ENCODE measurements around the gene DCHS1.

The DCHS1 gene

DNA sequence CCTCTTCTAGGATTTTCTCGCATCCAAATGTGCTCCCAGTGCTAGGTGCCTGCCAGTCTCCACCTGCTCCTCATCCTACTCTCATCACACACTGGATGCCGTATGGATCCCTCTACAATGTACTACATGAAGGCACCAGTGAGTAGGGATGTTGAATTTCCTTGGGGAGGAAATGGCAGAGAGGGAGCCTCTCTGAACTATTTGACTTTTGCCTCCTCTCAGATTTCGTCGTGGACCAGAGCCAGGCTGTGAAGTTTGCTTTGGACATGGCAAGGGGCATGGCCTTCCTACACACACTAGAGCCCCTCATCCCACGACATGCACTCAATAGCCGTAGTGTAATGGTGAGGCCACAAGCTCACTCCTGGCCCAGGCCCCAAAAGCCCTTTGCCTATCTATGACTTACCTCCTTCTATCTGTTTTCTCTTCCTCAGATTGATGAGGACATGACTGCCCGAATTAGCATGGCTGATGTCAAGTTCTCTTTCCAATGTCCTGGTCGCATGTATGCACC is 46.0 kb downstream of the DCHS1 start:
- no peak for DNase-seq

DNA sequence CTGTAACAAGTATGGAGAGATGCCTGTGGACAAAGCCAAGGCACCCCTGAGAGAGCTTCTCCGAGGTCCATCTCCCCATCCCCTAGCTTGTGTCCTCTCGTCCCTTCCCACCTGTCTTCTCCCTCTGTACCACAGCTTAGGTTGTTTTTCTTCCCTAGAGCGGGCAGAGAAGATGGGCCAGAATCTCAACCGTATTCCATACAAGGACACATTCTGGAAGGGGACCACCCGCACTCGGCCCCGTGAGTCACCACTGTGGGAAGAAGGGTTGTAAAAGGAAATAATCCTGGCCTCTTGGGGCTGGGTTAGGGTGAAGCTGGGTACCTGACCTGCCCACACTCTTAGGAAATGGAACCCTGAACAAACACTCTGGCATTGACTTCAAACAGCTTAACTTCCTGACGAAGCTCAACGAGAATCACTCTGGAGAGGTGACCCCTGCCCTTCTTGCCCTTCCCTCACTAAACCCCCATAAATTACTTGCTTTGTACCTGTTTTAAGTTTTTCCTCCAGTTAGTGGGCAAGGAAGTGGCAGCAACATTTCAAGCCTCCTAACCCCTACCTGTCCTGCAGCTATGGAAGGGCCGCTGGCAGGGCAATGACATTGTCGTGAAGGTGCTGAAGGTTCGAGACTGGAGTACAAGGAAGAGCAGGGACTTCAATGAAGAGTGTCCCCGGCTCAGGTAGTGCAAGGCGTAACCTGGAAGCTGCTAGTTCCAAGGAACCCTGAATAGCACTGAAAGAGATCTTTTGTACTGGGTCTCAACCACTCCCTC is 46.7 kb downstream of the DCHS1 start:
- DNase-seq, result no peak

DNA sequence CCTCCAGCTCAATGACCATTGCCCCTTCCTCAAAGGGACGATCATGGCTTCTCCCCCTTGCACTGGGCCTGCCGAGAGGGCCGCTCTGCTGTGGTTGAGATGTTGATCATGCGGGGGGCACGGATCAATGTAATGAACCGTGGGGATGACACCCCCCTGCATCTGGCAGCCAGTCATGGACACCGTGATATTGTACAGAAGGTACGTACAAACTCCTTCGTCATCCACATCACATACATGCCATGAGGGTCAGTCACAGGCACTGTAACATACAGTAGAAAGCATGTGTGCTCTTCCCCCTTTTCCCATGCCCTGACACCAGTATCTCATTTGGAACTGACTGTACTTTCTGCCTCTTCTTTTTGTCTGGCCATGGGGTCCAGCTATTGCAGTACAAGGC is 47.6 kb downstream of the DCHS1 start:
- no peak for DNase-seq

GRCh38 chr11:6607190-6607795 is 48.3 kb downstream of the DCHS1 start:
- DNase-seq, result no peak

DNA sequence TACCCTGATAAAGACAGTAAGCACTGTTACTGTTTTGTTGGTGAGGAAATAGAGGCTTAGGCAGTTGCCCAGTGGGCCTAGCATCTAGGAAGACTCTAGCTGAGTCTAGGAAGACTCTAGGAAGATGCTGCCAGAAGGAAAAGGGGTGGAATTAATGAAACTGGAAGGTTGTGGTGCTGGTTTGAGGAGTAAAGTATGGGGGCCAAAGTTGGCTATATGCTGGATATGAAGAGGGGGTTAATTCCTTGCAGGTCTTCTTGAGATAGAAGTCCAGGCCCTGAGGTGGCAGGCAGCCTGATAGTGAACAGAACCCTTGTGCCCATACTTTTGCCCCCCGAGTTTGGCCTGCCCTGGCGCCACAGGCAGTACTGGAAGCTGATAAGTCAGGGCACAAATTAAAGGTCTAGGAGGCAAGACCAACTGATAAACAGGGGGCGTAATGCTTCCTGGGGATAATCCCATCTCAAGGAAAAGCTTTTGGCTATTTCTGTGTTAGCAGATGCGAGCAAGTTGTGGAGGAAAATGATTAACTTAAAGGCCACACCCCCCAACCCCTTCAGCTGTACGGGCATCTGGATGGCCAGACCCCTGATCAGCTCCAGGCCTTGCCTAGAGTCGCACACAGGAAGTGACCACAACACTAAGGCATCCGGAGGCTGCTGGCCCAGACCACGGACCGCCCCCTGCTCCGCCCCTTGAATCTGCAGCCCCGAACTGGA is 49.0 kb downstream of the DCHS1 start:
- DNase-seq, result no peak

GRCh38 chr11:6604790-6605189 is 50.8 kb downstream of the DCHS1 start:
- no peak for DNase-seq

DNA sequence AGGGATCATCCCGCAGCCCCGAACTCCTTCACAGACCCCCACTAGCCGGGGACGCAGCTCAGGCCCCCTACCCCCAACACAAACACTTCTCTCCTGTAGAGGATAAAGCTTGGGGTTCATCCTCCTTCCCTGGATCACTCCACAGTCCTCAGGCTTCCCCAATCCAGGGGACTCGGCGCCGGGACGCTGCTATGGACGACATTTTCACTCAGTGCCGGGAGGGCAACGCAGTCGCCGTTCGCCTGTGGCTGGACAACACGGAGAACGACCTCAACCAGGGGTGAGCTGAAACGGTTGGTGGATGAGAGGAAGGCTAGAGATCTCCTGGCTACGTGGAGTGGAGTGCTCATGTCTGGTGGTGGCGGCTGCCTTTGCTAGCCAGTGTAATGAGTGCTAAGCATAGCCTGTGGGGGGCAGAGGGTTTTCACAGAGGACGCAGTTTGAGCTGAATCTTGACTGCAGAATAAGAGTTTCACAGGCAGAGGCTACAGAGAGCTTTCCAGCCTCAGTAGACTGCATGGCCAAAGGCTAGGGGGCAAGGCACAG is 51.5 kb downstream of the DCHS1 start:
- no peak for DNase-seq

- DNase-seq, result peak; percentile 23
Measured at GRCh38 chr11:6603287-6604080, 52.1 kb downstream of the DCHS1 start, which contains the start of the genes ILK and RRP8. Gene ILK, plus strand, starts transcription at chr11:6603774. Its CDS starts 498 bp downstream, at chr11:6604272. Gene RRP8, minus strand, starts transcription at chr11:6603616. Its CDS starts 114 bp downstream, at chr11:6603502.

GRCh38 chr11:6602096-6602940 is 53.3 kb downstream of the DCHS1 start:
- DNase-seq, result no peak

DNA sequence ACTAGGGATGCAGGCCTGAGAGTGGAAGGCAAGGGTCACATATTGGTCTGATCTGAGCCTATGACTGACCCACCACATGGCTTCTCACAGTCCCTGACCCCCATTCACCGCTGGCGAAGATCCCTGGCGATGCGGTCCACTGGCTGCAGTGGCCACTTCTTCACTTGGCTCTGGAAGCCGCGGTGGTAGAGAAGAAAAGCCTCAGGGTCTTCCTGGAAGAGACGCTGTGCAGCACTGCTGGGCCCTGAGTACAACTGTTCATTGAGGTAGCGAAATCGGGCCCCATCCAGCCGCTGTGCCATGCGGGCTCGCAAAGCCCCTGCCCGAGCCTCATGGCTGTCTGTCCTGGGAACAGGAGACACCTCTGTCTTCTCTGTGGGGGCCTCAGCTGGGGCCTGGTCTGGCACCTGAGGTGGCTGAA is 54.6 kb downstream of the DCHS1 start:
- DNase-seq, result no peak

DNA sequence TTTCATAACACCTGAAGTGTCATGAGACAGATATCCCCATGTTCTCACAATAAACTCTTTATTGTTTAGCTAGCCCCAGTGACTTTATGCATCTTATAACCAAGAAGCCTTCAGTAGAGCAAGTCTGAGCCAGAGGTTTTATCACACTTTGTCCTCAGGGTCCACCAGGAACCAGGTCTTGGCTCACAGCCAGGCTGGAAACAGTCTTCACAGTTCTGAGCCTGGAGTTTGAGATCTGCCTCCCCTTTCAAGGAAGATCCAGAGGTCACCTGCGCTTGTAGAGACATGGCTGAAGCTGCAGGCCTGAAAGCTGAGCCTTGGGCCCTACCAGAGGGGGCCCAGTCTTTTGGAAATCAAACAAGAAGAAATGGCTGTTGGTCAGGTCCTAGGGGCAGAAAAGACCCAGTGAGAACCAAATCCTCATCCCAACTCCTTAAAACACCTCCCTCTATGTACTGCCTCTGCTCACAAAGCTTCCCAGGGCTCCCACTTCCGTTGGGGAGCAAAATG is 55.7 kb downstream of the DCHS1 start:
- DNase-seq, result no peak

DNA sequence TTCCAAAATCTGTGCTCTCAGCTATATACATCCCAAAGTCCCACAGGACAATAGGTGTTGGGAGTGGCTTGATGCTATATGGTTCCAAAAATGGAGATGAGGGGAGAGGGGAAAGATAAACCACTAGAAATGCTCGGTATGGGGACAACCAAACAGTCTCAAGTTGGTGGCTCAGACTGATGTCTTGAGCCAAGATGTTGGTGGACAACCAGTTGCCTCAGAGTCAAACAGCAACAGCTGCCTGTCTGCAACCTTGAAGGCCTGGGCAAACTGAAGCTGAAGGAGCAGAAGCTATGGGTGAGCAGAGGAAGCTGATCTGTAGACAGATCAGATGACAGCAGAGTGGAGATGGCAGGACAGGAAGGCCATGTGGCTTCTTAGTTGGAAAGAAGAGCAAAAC is 56.2 kb downstream of the DCHS1 start:
- no peak for DNase-seq

- no peak for DNase-seq
Measured at GRCh38 chr11:6598555-6598954, 57.1 kb downstream of the DCHS1 start.

- DNase-seq, result no peak
Measured at GRCh38 chr11:6596239-6596877, 59.3 kb downstream of the DCHS1 start.

- DNase-seq, result no peak
Measured at GRCh38 chr11:6594142-6594768, 61.4 kb downstream of the DCHS1 start.

DNA sequence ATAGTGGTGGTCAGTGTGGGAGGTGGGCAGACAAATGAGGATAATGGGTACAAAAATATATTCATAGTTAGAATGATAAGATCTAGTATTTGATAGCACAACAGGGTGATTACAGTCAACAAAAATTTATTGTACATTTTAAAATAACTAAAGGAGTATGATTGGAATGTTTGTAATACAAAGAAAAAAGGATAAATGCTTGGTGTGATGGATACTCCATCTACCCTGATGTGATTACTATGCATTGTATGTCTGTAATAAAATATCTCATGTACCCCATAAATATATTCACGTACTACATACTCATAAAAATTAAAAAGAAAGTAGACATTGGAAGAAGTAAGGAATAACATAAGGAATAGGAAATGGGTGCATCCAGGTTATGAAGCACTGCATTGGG is 67.6 kb downstream of the DCHS1 start:
- no peak for DNase-seq

DNA sequence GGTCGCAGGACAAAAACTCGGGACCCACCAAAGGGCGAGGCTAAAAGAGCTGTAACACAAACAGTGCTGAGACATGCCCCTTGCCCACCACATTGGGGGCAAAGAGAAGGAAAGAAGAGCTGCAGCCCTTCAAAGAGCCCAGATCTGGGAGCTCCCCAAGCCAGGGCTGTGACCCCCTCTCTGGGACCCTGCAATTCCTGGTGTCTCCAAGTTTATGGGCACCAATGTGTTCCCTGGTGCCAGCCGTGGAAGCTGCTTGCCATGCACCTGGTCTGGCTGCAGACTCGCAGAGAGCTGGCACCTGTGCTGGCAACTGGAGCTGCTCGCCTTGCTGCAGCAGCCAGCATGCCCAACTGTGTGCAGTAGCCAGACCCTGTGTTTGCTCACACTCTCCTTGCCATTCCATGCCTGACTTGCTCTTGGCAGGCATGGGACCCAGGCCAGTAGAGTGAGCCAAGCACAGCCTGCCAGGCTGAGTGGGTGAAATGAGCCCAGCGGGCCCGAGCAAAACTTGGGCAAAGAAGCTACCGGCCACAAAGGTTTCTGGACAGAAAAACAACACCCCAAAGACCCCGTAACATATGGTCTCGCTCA is 68.2 kb downstream of the DCHS1 start:
- no peak for DNase-seq

- no peak for DNase-seq
Measured at GRCh38 chr11:6586434-6587359, 68.9 kb downstream of the DCHS1 start.

DNA sequence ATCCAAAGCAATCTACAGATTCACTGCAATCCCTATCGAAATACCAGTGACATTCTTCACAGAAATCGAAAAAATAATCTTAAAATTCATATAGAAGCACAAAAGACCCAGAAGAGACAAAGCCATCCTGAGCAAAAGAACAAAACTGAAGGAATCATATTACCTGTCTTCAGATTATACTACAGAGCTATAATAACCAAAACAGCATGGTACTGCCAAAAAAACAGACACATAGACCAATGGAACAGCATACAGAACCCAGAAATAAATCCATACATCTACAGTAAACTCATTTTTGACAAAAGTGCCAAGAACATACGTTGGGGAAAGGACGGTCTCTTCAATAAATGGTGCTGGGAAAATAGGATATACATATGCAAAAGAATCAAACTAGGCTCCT is 71.1 kb downstream of the DCHS1 start:
- DNase-seq, result no peak
